Transverse colon (tissue), 4 donors: ENCODE results near the gene PLCG2. TPM values are rescaled to one million over a fixed set of nuclear protein-coding genes. Genes with fewer than 3 reads are reported as not detected.

Experiments used
- DNase-seq: peaks from one replicate; pipeline ENCODE4 v3.0.0-alpha.2; 2019
- H3K27ac ChIP-seq, 4 donors: fragments of 200-600 bp; sonication (generic); 2 replicates each; pipeline ENCODE4 v1.5.1; 2016 to 2018; ENCODE audit warnings: inconsistent platforms in 4 of 4
- H3K27me3 ChIP-seq: fragments of 200-600 bp; sonication (generic); 2 replicates; pipeline ENCODE4 v1.5.1; 2017; ENCODE audit warnings: inconsistent platforms
- H3K36me3 ChIP-seq, 4 donors: fragments of 200-600 bp; sonication (generic); 2 replicates each; pipeline ENCODE4 v1.5.1; 2017 to 2019; ENCODE audit warnings: inconsistent platforms in 4 of 4
- H3K4me1 ChIP-seq, 4 donors: fragments of 200-600 bp; sonication (generic); 2 replicates each; pipeline ENCODE4 v1.5.1; 2017 to 2020; ENCODE audit warnings: inconsistent platforms in 4 of 4
- H3K4me3 ChIP-seq, 4 donors: fragments of 200-600 bp; sonication (generic); 1 replicate in 1 of 4; 2 replicates in 3 of 4; pipeline versions ENCODE4 v1.5.1 to v1.6.1; 2017 to 2019; ENCODE audit warnings: inconsistent platforms in 4 of 4
- H3K9me3 ChIP-seq, 2 donors: fragments of 200-600 bp; sonication (generic); 2 replicates each; pipeline ENCODE4 v1.5.1; 2017 to 2019; ENCODE audit warnings: inconsistent platforms in 2 of 2
- EP300 ChIP-seq: sonication (generic); formaldehyde crosslinking; IDR thresholded peaks from one replicate; pipeline ENCODE4 v1.6.1; 2017; ENCODE audit warnings: antibody characterized with exemption, low read depth
- POLR2A ChIP-seq: fragments of 450-650 bp; IDR thresholded peaks from one replicate; pipeline ENCODE4 v1.6.1; 2016; ENCODE audit warnings: antibody characterized with exemption, mild to moderate bottlenecking, moderate library complexity
- POLR2AphosphoS5 ChIP-seq, 3 donors: sonication (generic); formaldehyde crosslinking; IDR thresholded peaks; one replicate each; pipeline ENCODE4 v1.6.1; 2016; ENCODE audit warnings: antibody characterized with exemption in 3 of 3
- WGBS, 2 donors: methylation state at CpG; one replicate each; pipeline ENCODE4 v1.1.5; 2018; ENCODE audit warnings: low coverage in 1 of 2; 5-methylcytosine and 5-hydroxymethylcytosine counted together
- in situ Hi-C, 4 donors: fragments of 200-750 bp; cut with MboI; loops; one replicate each; pipeline versions ENCODE4 v1.15.0 to v1.15.1; 2017; ENCODE audit warnings: low sequenced_read_pairs in 3 of 4, low pct_ligation_motif_present in 1 of 4, low pct_unique_long_range_greater_than_20kb in 1 of 4
- intact Hi-C: fragments of 100-400 bp; cut with DNase I; formaldehyde crosslinking; loops from one replicate; pipeline ENCODE4 v1.15.1; 2023; ENCODE audit warnings: low total_unique reads
- total RNA-seq, 4 donors: library from RNA; depleted of rRNA; stranded (reverse); fragments of >200 nt; gene quantifications; one replicate each; pipeline ENCODE4 v1.1.0, GENCODE V29; 2016
- TF ChIP-seq, protein P1 (sequence below), 5 experiments: fragments of 200-600 bp in 3 of 5; fragments of 450-650 bp in 2 of 5; sonication (generic) in 3 of 5; IDR thresholded peaks; 1 replicate in 2 of 5; 2 replicates in 3 of 5; pipeline ENCODE4 v1.5.1; 2016 to 2017; ENCODE audit warnings: antibody characterized with exemption in 5 of 5, inconsistent platforms in 3 of 5, mild to moderate bottlenecking in 2 of 5, moderate library complexity in 1 of 5

The PLCG2 gene
- total RNA-seq, 4 donors from 2014 or later, result 9.0 to 65.9 (median 28.6) TPM

DNA sequence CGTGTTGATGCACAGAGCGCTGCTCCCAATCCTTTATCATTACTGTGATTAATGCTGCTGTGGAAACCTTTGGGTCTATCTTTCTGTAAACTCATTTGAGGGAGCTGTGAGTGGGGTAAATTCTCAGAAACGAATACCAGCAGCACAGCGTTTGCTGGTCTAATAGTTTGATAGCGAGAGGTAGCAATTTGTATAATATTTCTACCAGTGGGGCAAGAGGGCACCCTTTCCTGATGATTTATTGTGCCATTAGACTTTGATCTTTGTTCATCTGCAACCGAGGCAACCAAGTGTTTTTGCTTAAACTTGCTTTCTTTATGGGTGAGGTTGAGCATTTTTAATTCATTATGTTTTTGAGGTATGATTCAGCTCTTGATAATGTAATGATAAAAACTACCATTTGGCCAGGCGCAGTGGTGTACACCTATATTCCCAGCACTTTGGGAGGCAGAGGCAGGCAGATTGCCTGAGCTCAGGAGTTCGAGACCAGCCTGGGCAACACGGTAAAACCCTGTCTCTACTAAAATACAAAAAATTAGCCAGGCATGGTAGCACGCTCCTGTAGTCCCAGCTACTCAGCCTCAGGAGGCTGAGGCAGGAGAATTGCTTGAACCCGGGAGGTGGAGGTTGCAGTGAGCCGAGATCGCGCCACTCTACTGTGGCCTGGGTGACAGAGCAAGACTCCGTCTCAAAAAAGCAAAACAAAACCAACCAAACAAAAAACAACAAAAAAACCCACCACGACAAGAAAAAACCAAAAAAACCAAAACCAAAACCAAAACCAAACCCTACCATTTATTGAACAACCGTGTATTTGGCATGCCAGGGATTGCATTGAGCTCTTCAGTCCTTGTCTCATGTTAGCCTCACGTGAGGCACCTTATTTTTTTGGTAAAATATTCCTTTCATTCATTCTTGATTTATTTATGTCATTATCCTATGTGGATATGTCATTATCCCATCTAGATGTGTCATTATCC, 81.5 kb downstream of the PLCG2 start:
- Histone ChIP-seq H3K4me1 (no peaks in the 10 kb centered on the region), H3K27me3 (peaks cover 19% of the 10 kb centered on the region), H3K9me3 (no peaks in the 10 kb centered on the region), H3K4me3 (no peak overlapping the region), H3K27ac (peak overlapping the region in 1 of 4 donors; percentile 21), H3K36me3 (no peaks in the 10 kb centered on the region)
- in situ Hi-C loops, result no loop called here
- intact Hi-C loops, result no loop called here
- TF ChIP-seq, protein P1, sequence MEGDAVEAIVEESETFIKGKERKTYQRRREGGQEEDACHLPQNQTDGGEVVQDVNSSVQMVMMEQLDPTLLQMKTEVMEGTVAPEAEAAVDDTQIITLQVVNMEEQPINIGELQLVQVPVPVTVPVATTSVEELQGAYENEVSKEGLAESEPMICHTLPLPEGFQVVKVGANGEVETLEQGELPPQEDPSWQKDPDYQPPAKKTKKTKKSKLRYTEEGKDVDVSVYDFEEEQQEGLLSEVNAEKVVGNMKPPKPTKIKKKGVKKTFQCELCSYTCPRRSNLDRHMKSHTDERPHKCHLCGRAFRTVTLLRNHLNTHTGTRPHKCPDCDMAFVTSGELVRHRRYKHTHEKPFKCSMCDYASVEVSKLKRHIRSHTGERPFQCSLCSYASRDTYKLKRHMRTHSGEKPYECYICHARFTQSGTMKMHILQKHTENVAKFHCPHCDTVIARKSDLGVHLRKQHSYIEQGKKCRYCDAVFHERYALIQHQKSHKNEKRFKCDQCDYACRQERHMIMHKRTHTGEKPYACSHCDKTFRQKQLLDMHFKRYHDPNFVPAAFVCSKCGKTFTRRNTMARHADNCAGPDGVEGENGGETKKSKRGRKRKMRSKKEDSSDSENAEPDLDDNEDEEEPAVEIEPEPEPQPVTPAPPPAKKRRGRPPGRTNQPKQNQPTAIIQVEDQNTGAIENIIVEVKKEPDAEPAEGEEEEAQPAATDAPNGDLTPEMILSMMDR (IDR thresholded peaks at IDR 0.05), result no peak
- TF ChIP-seq POLR2A (no peak), EP300 (no peak), POLR2AphosphoS5 (IDR thresholded peaks at IDR 0.05) (no peak)
- DNase-seq, result no peak
- WGBS, 2 donors, result 70% methylated on average over 7 to 18 of the region's 18 CpGs

DNA sequence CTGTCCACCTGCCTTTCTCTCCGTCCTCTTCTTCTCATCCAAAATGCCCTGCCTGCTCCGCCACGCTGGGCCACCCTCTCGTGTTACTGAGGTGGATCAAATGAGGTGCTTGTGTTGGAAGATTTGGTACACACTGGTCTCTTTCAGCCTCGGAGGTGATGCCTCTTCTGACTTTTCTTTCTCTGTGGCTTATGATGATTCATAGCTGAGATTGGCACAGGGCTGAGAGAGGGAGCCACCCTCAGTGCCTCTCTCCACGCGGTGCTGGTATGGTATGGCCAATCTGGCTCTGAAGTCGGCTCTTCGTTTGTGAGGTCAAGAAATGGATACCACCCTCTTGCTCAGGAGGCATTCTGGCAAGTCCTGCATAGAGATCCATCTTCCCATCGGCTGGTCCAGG, 82.4 kb downstream of the PLCG2 start:
- Histone ChIP-seq H3K4me1 (no peaks in the 10 kb centered on the region), H3K27ac (peak overlapping the region in 2 of 4 donors; percentile 21 to 24), H3K9me3 (no peaks in the 10 kb centered on the region), H3K4me3 (no peak overlapping the region), H3K36me3 (no peaks in the 10 kb centered on the region), H3K27me3 (peaks cover 19% of the 10 kb centered on the region)
- intact Hi-C loops, result no loop called here
- no peak for DNase-seq
- 84 to 93% methylated on average over 3 to 10 of the region's 10 CpGs for WGBS, 2 donors
- TF ChIP-seq EP300, result no peak
- TF ChIP-seq POLR2AphosphoS5 (IDR thresholded peaks at IDR 0.05), result no peak
- no peak for TF ChIP-seq POLR2A
- TF ChIP-seq, protein P1 (IDR thresholded peaks at IDR 0.05), result no peak
- in situ Hi-C loops, result no loop called here

DNA sequence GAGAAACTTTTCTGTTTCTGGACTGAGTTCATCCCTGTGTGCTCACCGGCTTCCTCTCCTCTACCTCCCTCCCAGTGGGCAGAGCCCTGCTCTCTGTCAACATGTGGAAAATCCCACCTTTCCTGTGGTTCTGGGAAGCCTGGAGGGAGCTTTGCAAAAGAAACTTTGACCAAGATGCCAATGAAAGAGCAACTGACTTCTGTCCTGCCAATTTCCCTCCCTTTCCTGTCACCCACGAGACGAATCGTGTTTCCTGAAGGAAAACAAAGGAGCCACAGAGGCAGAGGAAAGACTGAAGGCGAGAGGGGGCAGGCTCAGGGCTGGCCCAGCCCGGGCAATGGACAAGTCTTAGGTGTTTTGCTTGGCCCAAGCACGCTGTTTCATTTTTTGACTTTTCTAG, 82.8 kb downstream of the PLCG2 start:
- WGBS, 2 donors, result 42% methylated on average over 7 of the region's 7 CpGs; no CpG with 5 or more reads in 1 of the 2 donors
- TF ChIP-seq POLR2AphosphoS5 (IDR thresholded peaks at IDR 0.05) (peak in 1 of 3 donors; percentile 14), EP300 (no peak)
- in situ Hi-C loops, result no loop called here
- Histone ChIP-seq H3K9me3 (no peaks in the 10 kb centered on the region), H3K27ac (peak overlapping the region in 2 of 4 donors; percentile 24 to 37), H3K27me3 (peaks cover 19% of the 10 kb centered on the region), H3K4me3 (no peak overlapping the region), H3K4me1 (no peaks in the 10 kb centered on the region), H3K36me3 (no peaks in the 10 kb centered on the region)
- no peak for DNase-seq
- intact Hi-C loops, result no loop called here

DNA sequence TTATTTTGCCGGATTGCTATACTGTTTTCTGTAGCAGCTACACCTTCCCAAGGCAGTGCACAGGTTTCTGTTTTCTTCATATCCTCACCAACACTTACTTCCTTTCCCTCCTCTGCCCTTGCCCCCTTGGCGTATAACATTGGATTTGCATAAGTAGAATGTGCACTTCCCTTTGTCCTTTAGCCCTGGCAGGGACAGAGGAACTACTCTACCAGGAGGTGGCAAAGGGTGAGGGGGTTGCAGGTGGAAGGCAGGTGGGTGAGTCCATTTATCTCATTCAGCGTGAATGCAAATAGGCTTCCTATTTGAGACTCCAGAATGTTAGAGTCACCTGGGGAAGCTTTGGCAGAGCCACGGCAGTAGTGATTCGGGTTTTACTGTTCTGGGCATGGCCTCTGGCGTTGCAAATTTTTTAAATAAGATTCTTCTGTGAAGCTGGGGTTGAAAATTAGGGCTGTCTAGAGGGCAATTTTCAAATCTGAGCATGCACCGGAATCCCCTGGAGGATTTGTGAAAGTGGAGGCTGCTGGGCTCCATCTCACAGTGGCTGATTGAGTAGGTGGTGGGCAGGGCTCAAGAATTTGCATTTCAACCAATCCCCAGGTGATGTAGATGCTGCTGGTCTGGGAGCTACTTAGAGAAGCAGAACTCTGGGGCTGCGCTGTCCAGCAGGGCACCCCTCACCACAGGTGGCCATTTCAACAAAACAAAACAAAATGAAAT, 84.7 kb downstream of the PLCG2 start:
- H3K9me3 ChIP-seq, result no peaks in the 10 kb centered on the region
- peaks cover 19% of the 10 kb centered on the region for H3K27me3 ChIP-seq
- in situ Hi-C loops (no loop called here), intact Hi-C loops (no loop called here)
- no peaks in the 10 kb centered on the region for H3K4me1 ChIP-seq
- H3K36me3 ChIP-seq, result no peaks in the 10 kb centered on the region
- H3K4me3 ChIP-seq, result no peak overlapping the region
- TF ChIP-seq, protein P1 (IDR thresholded peaks at IDR 0.05), result no peak
- peak in 1 of 3 donors; percentile 24 for TF ChIP-seq POLR2AphosphoS5 (IDR thresholded peaks at IDR 0.05)
- DNase-seq, result peak; percentile 50
- H3K27ac ChIP-seq, result peak overlapping the region in 2 of 4 donors; percentile 41 to 57
- 54 to 55% methylated on average over 3 to 8 of the region's 8 CpGs for WGBS, 2 donors
